H9 (cell line): ENCODE measurements around the gene MCHR1. TPM values are rescaled to one million over a fixed set of nuclear protein-coding genes. Genes with fewer than 3 reads are reported as not detected.

Experiments
- DNase-seq: peaks from one replicate; pipeline ENCODE4 v3.0.0-alpha.2; 2017
- H2AFZ ChIP-seq: one replicate; pipeline ENCODE4 v1.6.1; 2013; ENCODE audit warnings: mild to moderate bottlenecking, low read length, control low read depth, moderate library complexity
- H2AK5ac ChIP-seq: 2 replicates; pipeline ENCODE4 v1.6.1; 2013; ENCODE audit warnings: low read length, control low read depth, mixed read lengths; ENCODE audit not compliant: insufficient read length
- H2BK120ac ChIP-seq: one replicate; pipeline ENCODE4 v1.6.1; 2013; ENCODE audit warnings: low read depth, mild to moderate bottlenecking, low read length, control low read depth, inconsistent platforms; ENCODE audit not compliant: poor library complexity, severe bottlenecking
- H2BK12ac ChIP-seq: 2 replicates; pipeline ENCODE4 v1.6.1; 2013; ENCODE audit warnings: low read length, control low read depth, mixed read lengths, low read depth; ENCODE audit not compliant: insufficient read length
- H2BK15ac ChIP-seq: 2 replicates; pipeline ENCODE4 v1.6.1; 2013; ENCODE audit warnings: low read depth, low read length, control low read depth
- H2BK20ac ChIP-seq: one replicate; pipeline ENCODE4 v1.6.1; 2013; ENCODE audit warnings: low read depth, mild to moderate bottlenecking, low read length, control low read depth, inconsistent platforms; ENCODE audit not compliant: poor library complexity, severe bottlenecking
- H2BK5ac ChIP-seq: 2 replicates; pipeline ENCODE4 v1.6.1; 2013; ENCODE audit warnings: low read length, control low read depth, mixed read lengths; ENCODE audit not compliant: insufficient read length
- H3K14ac ChIP-seq: 2 replicates; pipeline ENCODE4 v1.6.1; 2013; ENCODE audit warnings: low read length, control low read depth; ENCODE audit not compliant: insufficient read depth
- H3K18ac ChIP-seq: 2 replicates; pipeline ENCODE4 v1.6.1; 2013; ENCODE audit warnings: low read depth, mild to moderate bottlenecking, mixed read lengths, low read length, control low read depth; ENCODE audit not compliant: insufficient read length
- H3K23ac ChIP-seq: 2 replicates; pipeline ENCODE4 v1.6.1; 2013; ENCODE audit warnings: low read length, control low read depth, mixed read lengths, low read depth; ENCODE audit not compliant: insufficient read length
- H3K23me2 ChIP-seq: 2 replicates; pipeline ENCODE4 v1.6.1; 2013; ENCODE audit warnings: low read depth, mild to moderate bottlenecking, mixed read lengths, low read length, control low read depth; ENCODE audit not compliant: insufficient read length, poor library complexity, severe bottlenecking
- H3K27ac ChIP-seq: 2 replicates; pipeline ENCODE4 v1.5.1; 2013; ENCODE audit warnings: low read length, control low read depth, mixed read lengths, low read depth; ENCODE audit not compliant: insufficient read length
- H3K27me3 ChIP-seq: 2 replicates; pipeline ENCODE4 v1.6.1; 2013; ENCODE audit warnings: low read length, control low read depth, inconsistent platforms; ENCODE audit not compliant: insufficient read depth
- H3K4ac ChIP-seq: 2 replicates; pipeline ENCODE4 v1.6.1; 2013; ENCODE audit warnings: low read depth, mild to moderate bottlenecking, control low read depth, inconsistent platforms, low read length, moderate library complexity
- H3K4me1 ChIP-seq: 2 replicates; pipeline ENCODE4 v1.6.1; 2013; ENCODE audit warnings: low read length, control low read depth, inconsistent platforms; ENCODE audit not compliant: insufficient read depth
- H3K4me2 ChIP-seq: 2 replicates; pipeline ENCODE4 v1.6.1; 2013; ENCODE audit warnings: low read length, control low read depth, mixed read lengths; ENCODE audit not compliant: insufficient read length, insufficient read depth
- H3K56ac ChIP-seq: 2 replicates; pipeline ENCODE4 v1.6.1; 2013; ENCODE audit warnings: low read depth, mild to moderate bottlenecking, mixed read lengths, low read length, control low read depth; ENCODE audit not compliant: insufficient read length
- H3K79me1 ChIP-seq: 2 replicates; pipeline ENCODE4 v1.6.1; 2013; ENCODE audit warnings: low read depth, mild to moderate bottlenecking, moderate library complexity, low read length, control low read depth, inconsistent platforms; ENCODE audit not compliant: insufficient read depth, poor library complexity, severe bottlenecking
- H3K79me2 ChIP-seq: 2 replicates; pipeline ENCODE4 v1.6.1; 2013; ENCODE audit warnings: low read length, control low read depth, inconsistent platforms; ENCODE audit not compliant: insufficient read depth
- H3K9ac ChIP-seq: 2 replicates; pipeline ENCODE4 v1.6.1; 2013; ENCODE audit warnings: low read length, control low read depth, mixed read lengths; ENCODE audit not compliant: insufficient read length; ENCODE audit errors: extremely low read depth
- H3K9me3 ChIP-seq: one replicate; pipeline ENCODE4 v1.6.1; 2013; ENCODE audit warnings: low read depth, low read length, inconsistent platforms; ENCODE audit not compliant: control insufficient read depth
- H3T11ph ChIP-seq: one replicate; pipeline ENCODE4 v1.6.1; 2013; ENCODE audit warnings: mild to moderate bottlenecking, low read length, control low read depth, inconsistent platforms
- H4K20me1 ChIP-seq: one replicate; pipeline ENCODE4 v1.6.1; 2013; ENCODE audit not compliant: control insufficient read depth, insufficient read length, insufficient read depth
- H4K5ac ChIP-seq: 2 replicates; pipeline ENCODE4 v1.6.1; 2013; ENCODE audit warnings: low read depth, mild to moderate bottlenecking, mixed read lengths, low read length, control low read depth; ENCODE audit not compliant: insufficient read length
- H4K8ac ChIP-seq: replicated peaks from 2 replicates; pipeline ENCODE4 v1.6.1; 2013; ENCODE audit warnings: low read length, control low read depth, mixed read lengths, low read depth; ENCODE audit not compliant: insufficient read length
- H4K91ac ChIP-seq: 2 replicates; pipeline ENCODE4 v1.6.1; 2013; ENCODE audit warnings: low read depth, mild to moderate bottlenecking, moderate library complexity, mixed read lengths, low read length, control low read depth; ENCODE audit not compliant: insufficient read length
- H3K27ac Mint-ChIP-seq, 3 experiments: 2 replicates in 2 of 3; 3 replicates in 1 of 3; pipeline ENCODE4 v1.8.0; 2020 to 2021; ENCODE audit warnings: mixed read lengths in 3 of 3, mild to moderate bottlenecking in 1 of 3, moderate library complexity in 1 of 3
- H3K27me3 Mint-ChIP-seq: 2 replicates; pipeline ENCODE4 v1.8.0; 2021; ENCODE audit warnings: low read depth, mild to moderate bottlenecking, moderate library complexity, mixed read lengths
- H3K36me3 Mint-ChIP-seq, 3 experiments: 2 replicates in 2 of 3; 3 replicates in 1 of 3; pipeline ENCODE4 v1.8.0; 2020 to 2021; ENCODE audit warnings: low read depth in 3 of 3, mixed read lengths in 3 of 3; ENCODE audit not compliant: insufficient read depth in 1 of 3
- H3K4me1 Mint-ChIP-seq, 2 experiments: 2 replicates each; pipeline ENCODE4 v1.8.0; 2020; ENCODE audit warnings: mixed read lengths in 2 of 2
- H3K4me3 Mint-ChIP-seq, 2 experiments: 2 replicates in 1 of 2; 3 replicates in 1 of 2; pipeline ENCODE4 v1.8.0; 2020 to 2021; ENCODE audit warnings: mild to moderate bottlenecking in 2 of 2, mixed read lengths in 2 of 2, moderate library complexity in 1 of 2
- H3K9me3 Mint-ChIP-seq, 2 experiments: 2 replicates in 1 of 2; 3 replicates in 1 of 2; pipeline ENCODE4 v1.8.0; 2020; ENCODE audit warnings: mild to moderate bottlenecking in 2 of 2, mixed read lengths in 2 of 2, moderate library complexity in 1 of 2
- CTCF ChIP-seq: fragments of 200-600 bp; sonication (generic); conservative IDR thresholded peaks from 3 replicates; pipeline ENCODE4 v1.8.0; 2021; ENCODE audit warnings: antibody characterized with exemption, mild to moderate bottlenecking
- WGBS: extraction: QIAGEN DNeasy Blood & Tissue Kit; methylation state at CpG from one replicate; pipeline ENCODE4 v1.1.7; 2013; ENCODE audit warnings: missing lambda C conversion rate, low lambda C conversion rate, mixed read lengths; ENCODE audit not compliant: insufficient read length; ENCODE audit errors: extremely low coverage; 5-methylcytosine and 5-hydroxymethylcytosine counted together
- total RNA-seq: library from RNA; stranded (reverse); gene quantifications from 2 replicates; pipeline ENCODE4 v1.2.1, GENCODE V29; 2021

The MCHR1 gene
- total RNA-seq, 1 experiment from 2014 or later = 2.9 TPM

DNA sequence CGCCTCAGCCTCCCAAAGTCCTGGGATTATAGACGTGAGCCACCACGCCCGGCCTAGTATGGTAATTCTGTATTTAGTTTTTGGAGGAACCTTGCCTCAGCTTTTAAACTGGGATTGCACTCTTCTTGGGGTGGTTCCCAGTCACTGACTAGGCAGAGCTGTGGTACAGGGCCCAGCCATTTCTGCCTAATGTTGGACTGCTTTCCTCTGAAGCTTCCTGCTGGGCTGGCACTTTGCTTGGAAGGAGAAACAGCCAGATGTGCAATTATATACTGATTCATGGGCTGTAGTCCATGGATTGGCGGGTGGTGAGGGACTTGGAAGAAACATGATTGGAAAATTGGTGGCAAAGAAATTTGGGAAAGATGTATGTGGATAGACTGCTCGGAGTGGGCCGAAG lies 17.6 kb upstream of the MCHR1 start:
- no peak overlapping the region for H2BK120ac ChIP-seq
- no peaks in the 10 kb centered on the region for H3K4me1 ChIP-seq
- Mint-ChIP-seq H3K9me3 (no peaks in the 10 kb centered on the region), H3K27ac (no peak overlapping the region), H3K36me3 (0 out of 7 replicates have a peak, but pooled peaks cover 0 to 1% (median 0%) of the 10 kb centered on the region in 3 experiments), H3K27me3 (no peaks in the 10 kb centered on the region), H3K4me3 (no peak overlapping the region), H3K4me1 (no peaks in the 10 kb centered on the region)
- H2BK5ac ChIP-seq = no peak overlapping the region
- DNase-seq = no peak
- no peak overlapping the region for H2BK12ac ChIP-seq
- no peak overlapping the region for H3K14ac ChIP-seq
- H4K20me1 ChIP-seq = no peaks in the 10 kb centered on the region
- no peak overlapping the region for H2AK5ac ChIP-seq
- no peak overlapping the region for H3K27ac ChIP-seq
- no peaks in the 10 kb centered on the region for H3K23me2 ChIP-seq
- H3K79me2 ChIP-seq = no peaks in the 10 kb centered on the region
- H2AFZ ChIP-seq = no peak overlapping the region
- H3K4ac ChIP-seq = no peak overlapping the region
- no CpG with 5 or more reads among the region's 7 CpGs for WGBS
- TF ChIP-seq CTCF = no peak
- H4K91ac ChIP-seq = no peak overlapping the region
- no peaks in the 10 kb centered on the region for H3K79me1 ChIP-seq
- no peak overlapping the region for H3K9ac ChIP-seq
- H4K8ac ChIP-seq = no peak overlapping the region
- H3K9me3 ChIP-seq = no peaks in the 10 kb centered on the region
- no peak overlapping the region for H3K56ac ChIP-seq
- no peak overlapping the region for H2BK15ac ChIP-seq
- H4K5ac ChIP-seq = no peak overlapping the region
- no peak overlapping the region for H3T11ph ChIP-seq
- no peaks in the 10 kb centered on the region for H3K27me3 ChIP-seq
- no peak overlapping the region for H3K4me2 ChIP-seq
- H2BK20ac ChIP-seq = no peak overlapping the region
- no peak overlapping the region for H3K18ac ChIP-seq
- no peak overlapping the region for H3K23ac ChIP-seq
